ENCODE data around the gene HSD11B2. TPM values are rescaled to one million over a fixed set of nuclear protein-coding genes. Genes with fewer than 3 reads are reported as not detected.

HSD11B2 gene
- total and polyA plus RNA-seq, 4 experiments from 2014 or later = 0.29 TPM; not detected in 3

DNA sequence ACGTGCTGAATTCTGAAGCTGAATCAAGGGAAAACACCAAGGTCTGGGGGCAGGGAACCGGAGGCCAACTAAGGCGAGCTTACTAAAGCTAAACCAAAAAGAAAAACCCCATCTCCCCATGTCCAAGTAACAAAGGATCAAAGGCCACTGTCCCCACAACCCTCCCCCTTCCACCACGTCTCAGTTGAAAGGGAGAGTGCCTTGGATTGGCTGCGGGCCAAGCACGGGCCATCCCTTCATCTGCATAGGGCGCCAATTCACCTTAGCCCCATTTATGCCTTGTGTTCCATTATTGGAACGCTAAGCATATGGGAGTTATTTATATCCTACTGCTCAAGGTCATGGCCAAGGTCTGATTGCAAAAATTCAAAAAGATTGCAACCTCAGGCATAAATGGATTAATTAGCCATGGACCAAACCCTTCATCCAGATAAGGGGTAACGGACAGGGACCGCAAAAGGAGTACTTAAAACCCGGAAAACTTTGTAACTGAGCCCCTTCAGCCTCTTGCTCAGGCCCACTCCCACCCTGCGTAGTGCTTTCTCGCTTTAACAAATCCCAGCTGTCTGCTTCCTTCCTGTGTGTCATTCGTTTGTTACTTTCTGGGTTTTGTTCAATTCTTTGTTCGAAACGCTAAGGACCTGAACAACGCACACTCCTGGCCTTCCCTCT, 50.8 kb downstream of the HSD11B2 start:
- H3K9me3 Mint-ChIP-seq = no peaks in the 10 kb centered on the region
- peak overlapping the region; percentile 99 for H3K27ac ChIP-seq (ENCODE audit: low read depth, low read length)
- POLR2A ChIA-PET (ENCODE audit: partially characterized antibody) = interaction anchor here (0.7 to 2.9 kb wide), 32 partner anchors 8 to 603 kb away, joined by 3 to 17 read pairs (median 4); partner anchors contain the start of genes ACD, C16orf86, CARMIL2 and CTCF
- no peaks in the 10 kb centered on the region for H3K27me3 ChIP-seq (ENCODE audit: insufficient read depth, low read length)
- H3K4me3 Mint-ChIP-seq = peak overlapping the region; percentile 94 to 100 (median 99)
- H3K4me1 Mint-ChIP-seq = peaks cover 22 to 60% (median 39%) of the 10 kb centered on the region in 4 donors
- H3K36me3 Mint-ChIP-seq = peaks cover 0 to 21% of the 10 kb centered on the region in 2 donors
- intact Hi-C loops (cut with micrococcal nuclease) = loop anchor here (1.0 to 2.0 kb wide), 6 partner anchors 13 to 325 kb away; partner anchors contain the start of genes ACD, CTCF, MATCAP1 and PARD6A
- no peaks in the 10 kb centered on the region for H3K27me3 Mint-ChIP-seq
- peaks cover 17% of the 10 kb centered on the region for H3K36me3 ChIP-seq (ENCODE audit: insufficient read depth, low read length)
- no peaks in the 10 kb centered on the region for H3K9me3 ChIP-seq (ENCODE audit: control insufficient read depth in 1 of 2, low read length in 2 of 2)
- peaks cover 43% of the 10 kb centered on the region for H3K4me1 ChIP-seq (ENCODE audit: insufficient read depth, low read length)
- peak overlapping the region; percentile 97 to 99 for H3K4me3 ChIP-seq (ENCODE audit: low read length in 2 of 2)
- H3K27ac Mint-ChIP-seq = peak overlapping the region; percentile 97 to 100 (median 98)
- CTCF ChIA-PET (ENCODE audit: partially characterized antibody) = interaction anchor here (0.6 to 25.6 kb wide), 28 partner anchors 10 to 335 kb away, joined by 3 to 712 read pairs (median 4); partner anchors contain the start of genes ACD, C16orf86, CARMIL2 and CTCF
- DNase-seq = peak in 4 of 5 donors; percentile 14 to 24 (median 20)

DNA sequence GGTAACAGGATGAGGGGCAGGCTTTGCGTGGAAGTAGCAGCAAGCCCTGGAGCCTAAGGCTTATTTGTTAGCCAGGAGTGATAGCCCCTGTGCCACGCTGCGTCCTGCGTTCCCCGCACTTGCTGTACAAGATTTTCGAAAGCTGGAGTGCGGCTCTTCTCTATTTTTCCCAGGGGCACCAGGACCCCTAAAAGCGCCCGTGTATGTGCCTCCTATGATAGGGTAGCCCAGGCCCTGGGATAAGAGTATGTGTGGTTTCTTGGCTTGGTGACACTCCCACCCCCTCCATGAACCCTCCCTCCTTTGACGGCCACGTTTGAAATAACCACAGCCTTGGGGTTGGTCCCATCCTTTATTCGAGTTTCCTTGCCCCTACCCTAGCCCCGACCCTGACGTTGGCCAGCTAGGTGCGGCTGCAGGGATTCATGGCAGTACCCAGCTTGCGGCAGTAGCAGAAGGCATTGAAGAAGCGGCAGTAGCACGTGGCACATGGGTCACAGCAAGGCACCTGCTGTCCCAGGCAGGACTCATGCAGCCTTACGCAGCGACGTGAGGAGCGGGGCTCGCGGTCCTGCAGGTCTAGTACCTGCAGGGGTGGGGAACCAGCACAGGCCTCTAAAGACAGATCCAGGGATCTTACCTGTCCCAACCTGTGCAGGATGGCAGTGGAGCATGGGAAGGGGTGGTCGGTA, 51.5 kb downstream of the HSD11B2 start:
- ChIA-PET CTCF (ENCODE audit: partially characterized antibody) (interaction anchor here (0.6 to 25.6 kb wide), 7 partner anchors 9 to 334 kb away, joined by 3 to 712 read pairs (median 7); partner anchors contain the start of genes C16orf86 and ENKD1), POLR2A (ENCODE audit: partially characterized antibody) (interaction anchor here (0.6 to 2.9 kb wide), 10 partner anchors 14 to 452 kb away, joined by 3 to 13 read pairs (median 4); partner anchors contain the start of genes C16orf86, CTCF and ENKD1)
- Mint-ChIP-seq H3K4me1 (peaks cover 18 to 57% (median 38%) of the 10 kb centered on the region in 4 donors), H3K27me3 (no peaks in the 10 kb centered on the region), H3K9me3 (no peaks in the 10 kb centered on the region), H3K36me3 (peaks cover 0 to 24% of the 10 kb centered on the region in 2 donors), H3K27ac (peak overlapping the region; percentile 68 to 100 (median 98)), H3K4me3 (peak overlapping the region; percentile 94 to 100 (median 99))
- H3K27ac ChIP-seq (ENCODE audit: low read depth, low read length) = peak overlapping the region; percentile 99
- H3K27me3 ChIP-seq (ENCODE audit: insufficient read depth, low read length) = no peaks in the 10 kb centered on the region
- peaks cover 41% of the 10 kb centered on the region for H3K4me1 ChIP-seq (ENCODE audit: insufficient read depth, low read length)
- intact Hi-C loops (cut with micrococcal nuclease) = no loop called here
- H3K9me3 ChIP-seq (ENCODE audit: control insufficient read depth in 1 of 2, low read length in 2 of 2) = no peaks in the 10 kb centered on the region
- peak overlapping the region; percentile 97 to 99 for H3K4me3 ChIP-seq (ENCODE audit: low read length in 2 of 2)
- no peak for DNase-seq
- peaks cover 20% of the 10 kb centered on the region for H3K36me3 ChIP-seq (ENCODE audit: insufficient read depth, low read length)

DNA sequence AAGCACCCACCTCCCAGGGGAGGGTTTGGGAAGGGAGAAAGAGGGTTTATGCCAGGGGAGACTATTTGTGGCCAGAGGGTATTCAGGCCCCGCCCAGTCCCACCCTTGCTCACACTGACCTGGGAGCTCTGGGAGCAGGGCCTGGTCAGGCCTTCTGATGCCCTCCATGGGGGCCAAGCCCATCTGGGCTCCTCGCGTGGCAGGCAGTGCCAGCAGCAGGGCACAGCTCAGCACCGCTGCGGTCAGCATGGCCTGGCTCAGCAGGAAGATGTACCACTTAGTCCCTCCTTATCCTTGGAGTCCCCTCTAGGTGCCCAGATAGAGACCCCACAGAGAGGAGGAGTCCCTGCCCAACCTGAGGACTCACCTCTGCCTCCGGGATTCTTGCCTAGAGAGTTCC, 52.2 kb downstream of the HSD11B2 start, which contains the start of gene AGRP:
Gene AGRP (minus strand): TSS at position 398 of the 400 bp plus-strand sequence. CDS start 149 bp downstream, at position 249.
- ChIA-PET CTCF (ENCODE audit: partially characterized antibody) (interaction anchor here (3.3 to 25.6 kb wide), 2 partner anchors 8 to 34 kb away, joined by 51 to 712 read pairs; no protein-coding TSS in a partner anchor), POLR2A (ENCODE audit: partially characterized antibody) (interaction anchor here (0.6 to 0.7 kb wide), 2 partner anchors 26 to 79 kb away, joined by 3 read pairs; partner anchors contain the start of gene CTCF)
- Mint-ChIP-seq H3K4me1 (peaks cover 13 to 49% (median 32%) of the 10 kb centered on the region in 4 donors), H3K27ac (peak within 1 kb of the TSS; percentile 57 to 100 (median 98)), H3K27me3 (no peaks in the 10 kb centered on the region), H3K9me3 (no peaks in the 10 kb centered on the region), H3K4me3 (peak within 1 kb of the TSS; percentile 94 to 100 (median 99)), H3K36me3 (peaks cover 0 to 27% of the 10 kb centered on the region in 2 donors)
- peak within 1 kb of the TSS; percentile 99 for H3K27ac ChIP-seq (ENCODE audit: low read depth, low read length)
- no peaks in the 10 kb centered on the region for H3K27me3 ChIP-seq (ENCODE audit: insufficient read depth, low read length)
- peak within 1 kb of the TSS; percentile 97 to 99 for H3K4me3 ChIP-seq (ENCODE audit: low read length in 2 of 2)
- intact Hi-C loops (cut with micrococcal nuclease) = no loop called here
- no peaks in the 10 kb centered on the region for H3K9me3 ChIP-seq (ENCODE audit: control insufficient read depth in 1 of 2, low read length in 2 of 2)
- no peak for DNase-seq
- peaks cover 20% of the 10 kb centered on the region for H3K36me3 ChIP-seq (ENCODE audit: insufficient read depth, low read length)
- peaks cover 38% of the 10 kb centered on the region for H3K4me1 ChIP-seq (ENCODE audit: insufficient read depth, low read length)

DNA sequence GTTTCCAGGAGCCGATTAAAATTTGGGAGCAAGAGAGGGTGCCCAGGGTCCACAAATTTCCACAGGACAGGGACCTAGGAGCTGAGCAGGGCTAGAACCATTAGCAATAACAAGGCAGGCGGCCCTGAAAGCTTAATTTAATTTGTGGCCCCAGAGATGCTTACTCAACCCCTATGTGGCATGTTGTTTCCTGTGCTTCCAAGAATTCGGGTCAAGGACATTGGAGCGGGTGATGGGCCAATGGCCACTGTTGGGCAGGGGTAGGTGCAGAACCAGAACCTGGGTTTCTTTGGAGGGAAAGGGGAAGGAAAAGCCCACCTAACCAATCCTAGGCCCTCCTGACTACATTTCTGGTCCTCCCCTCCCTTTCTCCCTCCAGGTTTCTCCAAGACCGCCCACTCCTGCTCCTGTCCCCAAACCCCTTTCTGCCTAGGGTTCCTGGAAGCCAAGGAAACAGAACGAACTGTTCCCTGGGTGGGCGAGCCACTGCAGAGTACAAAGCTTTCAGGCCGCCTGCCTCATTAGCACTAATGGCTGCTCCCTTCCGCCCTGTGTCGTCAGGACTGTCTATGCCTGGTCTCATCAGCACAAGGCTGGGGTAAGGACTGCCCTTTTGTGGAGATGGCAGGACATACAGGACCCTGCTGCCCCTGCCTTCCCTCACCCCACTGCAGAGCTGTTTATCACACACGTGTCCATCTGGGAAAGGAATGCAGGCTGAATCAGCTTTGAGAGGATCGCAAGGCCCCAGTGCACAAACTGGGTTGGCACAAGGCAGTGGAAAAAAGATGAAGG, 53.0 kb downstream of the HSD11B2 start:
- H3K9me3 Mint-ChIP-seq = no peaks in the 10 kb centered on the region
- Histone ChIP-seq H3K9me3 (ENCODE audit: control insufficient read depth in 1 of 2, low read length in 2 of 2) (no peaks in the 10 kb centered on the region), H3K4me3 (ENCODE audit: low read length in 2 of 2) (no peak overlapping the region), H3K36me3 (ENCODE audit: insufficient read depth, low read length) (peaks cover 20% of the 10 kb centered on the region), H3K27ac (ENCODE audit: low read depth, low read length) (no peak overlapping the region), H3K4me1 (ENCODE audit: insufficient read depth, low read length) (peaks cover 35% of the 10 kb centered on the region), H3K27me3 (ENCODE audit: insufficient read depth, low read length) (no peaks in the 10 kb centered on the region)
- ChIA-PET POLR2A (ENCODE audit: partially characterized antibody) (interaction anchor here (1.5 kb wide), 1 partner anchor 161 kb away, joined by 4 read pairs; the partner anchor contains the start of gene CARMIL2), CTCF (ENCODE audit: partially characterized antibody) (interaction anchor here (1.6 to 25.6 kb wide), 3 partner anchors 10 to 33 kb away, joined by 4 to 712 read pairs (median 14); no protein-coding TSS in a partner anchor)
- H3K27ac Mint-ChIP-seq = peak overlapping the region in 6 of 7 donors; percentile 7 to 84 (median 50)
- intact Hi-C loops (cut with micrococcal nuclease) = no loop called here
- no peak for DNase-seq
- H3K36me3 Mint-ChIP-seq = peaks cover 0 to 29% of the 10 kb centered on the region in 2 donors
- H3K4me3 Mint-ChIP-seq = peak overlapping the region in 1 of 8 donors; percentile 35
- H3K27me3 Mint-ChIP-seq = no peaks in the 10 kb centered on the region
- peaks cover 10 to 41% (median 27%) of the 10 kb centered on the region in 4 donors for H3K4me1 Mint-ChIP-seq

DNA sequence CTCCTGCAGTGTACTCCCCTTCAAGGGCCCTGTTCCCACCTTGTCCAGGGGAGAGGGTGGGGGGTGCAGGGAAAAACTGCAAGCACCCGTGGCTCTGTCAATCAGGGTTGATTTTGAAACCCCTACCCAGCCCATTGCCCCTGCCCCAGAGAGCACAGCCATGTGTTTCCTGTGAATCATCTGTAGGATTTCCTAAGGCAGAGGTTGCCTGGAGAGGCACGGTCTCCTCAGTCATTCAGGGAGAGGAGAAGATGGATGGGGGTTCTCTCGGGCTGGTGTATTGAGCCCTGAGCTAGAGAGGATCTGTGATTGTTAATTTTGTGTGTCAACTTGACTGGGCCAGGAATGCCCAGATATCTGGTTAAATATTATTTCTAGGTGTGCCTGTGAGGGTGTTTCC, 55.9 kb downstream of the HSD11B2 start:
- intact Hi-C loops (cut with micrococcal nuclease) = no loop called here
- H3K4me1 ChIP-seq (ENCODE audit: insufficient read depth, low read length) = peaks cover 19% of the 10 kb centered on the region
- no peaks in the 10 kb centered on the region for H3K9me3 ChIP-seq (ENCODE audit: control insufficient read depth in 1 of 2, low read length in 2 of 2)
- H3K9me3 Mint-ChIP-seq = no peaks in the 10 kb centered on the region
- no peak for DNase-seq
- peaks cover 7 to 24% (median 13%) of the 10 kb centered on the region in 4 donors for H3K4me1 Mint-ChIP-seq
- H3K36me3 Mint-ChIP-seq = peaks cover 0 to 25% of the 10 kb centered on the region in 2 donors
- POLR2A ChIA-PET (ENCODE audit: partially characterized antibody) = no interaction called here
- CTCF ChIA-PET (ENCODE audit: partially characterized antibody) = interaction anchor here (25.6 kb wide), 1 partner anchor 30 kb away, joined by 712 read pairs; no protein-coding TSS in a partner anchor
- H3K27me3 ChIP-seq (ENCODE audit: insufficient read depth, low read length) = no peaks in the 10 kb centered on the region
- H3K4me3 Mint-ChIP-seq = no peak overlapping the region
- peak overlapping the region in 1 of 7 donors; percentile 13 for H3K27ac Mint-ChIP-seq
- H3K27me3 Mint-ChIP-seq = no peaks in the 10 kb centered on the region
- no peak overlapping the region for H3K27ac ChIP-seq (ENCODE audit: low read depth, low read length)
- peaks cover 20% of the 10 kb centered on the region for H3K36me3 ChIP-seq (ENCODE audit: insufficient read depth, low read length)
- H3K4me3 ChIP-seq (ENCODE audit: low read length in 2 of 2) = no peak overlapping the region
